ENCODE results near the gene GRPEL1. TPM values are rescaled to one million over a fixed set of nuclear protein-coding genes. Genes with fewer than 3 reads are reported as not detected.

Gene GRPEL1
- total RNA-seq, result 9.2 and 21.7 TPM in 2 replicates

GRCh38 chr4:7067452-7068278 is at the start of gene GRPEL1:
Gene GRPEL1 (minus strand): TSS chr4:7068064. CDS start chr4:7068032, 32 bp downstream.

GRCh38 chr4:7043284-7044136 is 24.4 kb downstream of the GRPEL1 start, which contains the start of gene TADA2B:
Gene TADA2B (plus strand): TSS chr4:7043372. CDS start chr4:7043580, 208 bp downstream.

Other genes with a start within 250 kb of the GRPEL1 start
- 19.4 and 30.6 TPM in 2 replicates for gene TBC1D14, start 158.2 kb downstream of the GRPEL1 start, total RNA-seq
- 11.1 and 11.9 TPM in 2 replicates for gene TADA2B, start 24.7 kb downstream of the GRPEL1 start, total RNA-seq
- 0.58 and 4.3 TPM in 2 replicates for gene SORCS2, start 124.5 kb upstream of the GRPEL1 start, total RNA-seq

Data from pericardium fibroblast (primary cell).